Sigmoid colon (tissue), 4 donors: ENCODE data around the gene RETREG3.

Experiments
- EP300 ChIP-seq, 4 donors: sonication (generic); formaldehyde crosslinking; IDR thresholded peaks; one replicate each; pipeline ENCODE4 v1.6.1; 2017; ENCODE audit warnings: antibody characterized with exemption in 4 of 4
- POLR2A ChIP-seq, 2 donors: fragments of 450-650 bp; IDR thresholded peaks; one replicate each; pipeline ENCODE4 v1.6.1; 2016; ENCODE audit warnings: antibody characterized with exemption in 2 of 2, mild to moderate bottlenecking in 2 of 2, moderate library complexity in 2 of 2
- POLR2AphosphoS5 ChIP-seq, 4 donors: sonication (generic); formaldehyde crosslinking; IDR thresholded peaks; one replicate each; pipeline ENCODE4 v1.6.1; 2017; ENCODE audit warnings: antibody characterized with exemption in 4 of 4
- TF ChIP-seq, protein P1 (sequence below), 4 experiments: fragments of 450-650 bp in 3 of 4; fragments of 200-600 bp in 1 of 4; IDR thresholded peaks; one replicate each; pipeline ENCODE4 v1.5.1; 2016 to 2019; ENCODE audit warnings: antibody characterized with exemption in 4 of 4, mild to moderate bottlenecking in 3 of 4, moderate library complexity in 2 of 4

DNA sequence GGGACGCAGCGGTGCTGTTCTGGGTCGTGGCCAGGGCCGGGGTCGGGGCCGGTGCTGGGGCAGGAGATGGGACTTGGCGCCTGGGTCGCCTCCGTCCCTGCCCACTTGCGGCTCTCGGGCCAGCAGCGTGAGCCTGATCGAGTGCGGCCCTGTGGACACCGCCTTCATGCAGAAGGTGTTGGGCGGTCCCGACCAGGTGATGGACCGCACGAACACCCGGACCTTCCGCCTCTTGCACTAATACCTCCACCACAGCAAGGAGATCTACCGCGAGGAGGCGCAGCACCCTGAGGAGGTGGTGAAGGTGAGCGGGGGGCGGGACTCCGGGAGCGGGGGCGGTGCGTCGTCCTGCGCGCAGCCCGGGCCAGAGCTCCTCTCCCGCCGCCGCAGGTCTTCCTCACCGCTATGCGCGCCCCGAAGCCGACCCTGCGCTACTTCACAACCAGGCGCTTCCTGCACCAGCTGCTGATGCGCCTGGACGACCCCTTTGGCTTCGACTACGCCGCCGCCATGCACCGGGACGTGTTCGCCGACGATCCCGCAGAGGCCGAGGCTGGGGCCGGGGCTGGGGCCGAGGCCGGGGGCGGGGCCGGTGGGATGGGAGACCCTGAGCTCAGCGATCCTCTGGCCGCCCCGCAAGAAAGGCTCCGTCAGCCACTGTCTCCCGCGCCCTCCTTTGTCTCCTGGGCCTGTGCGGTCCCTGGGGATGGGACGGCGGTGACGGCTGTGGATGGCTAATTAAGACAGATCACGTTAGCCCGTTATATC, 60.9 kb downstream of the RETREG3 start:
- TF ChIP-seq, protein P1, sequence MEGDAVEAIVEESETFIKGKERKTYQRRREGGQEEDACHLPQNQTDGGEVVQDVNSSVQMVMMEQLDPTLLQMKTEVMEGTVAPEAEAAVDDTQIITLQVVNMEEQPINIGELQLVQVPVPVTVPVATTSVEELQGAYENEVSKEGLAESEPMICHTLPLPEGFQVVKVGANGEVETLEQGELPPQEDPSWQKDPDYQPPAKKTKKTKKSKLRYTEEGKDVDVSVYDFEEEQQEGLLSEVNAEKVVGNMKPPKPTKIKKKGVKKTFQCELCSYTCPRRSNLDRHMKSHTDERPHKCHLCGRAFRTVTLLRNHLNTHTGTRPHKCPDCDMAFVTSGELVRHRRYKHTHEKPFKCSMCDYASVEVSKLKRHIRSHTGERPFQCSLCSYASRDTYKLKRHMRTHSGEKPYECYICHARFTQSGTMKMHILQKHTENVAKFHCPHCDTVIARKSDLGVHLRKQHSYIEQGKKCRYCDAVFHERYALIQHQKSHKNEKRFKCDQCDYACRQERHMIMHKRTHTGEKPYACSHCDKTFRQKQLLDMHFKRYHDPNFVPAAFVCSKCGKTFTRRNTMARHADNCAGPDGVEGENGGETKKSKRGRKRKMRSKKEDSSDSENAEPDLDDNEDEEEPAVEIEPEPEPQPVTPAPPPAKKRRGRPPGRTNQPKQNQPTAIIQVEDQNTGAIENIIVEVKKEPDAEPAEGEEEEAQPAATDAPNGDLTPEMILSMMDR (IDR thresholded peaks at IDR 0.05), result peak in 1 of 4 experiments; percentile 17
- TF ChIP-seq POLR2A (IDR thresholded peaks at IDR 0.05) (no peak), EP300 (IDR thresholded peaks at IDR 0.05) (no peak), POLR2AphosphoS5 (IDR thresholded peaks at IDR 0.05) (peak in 2 of 4 donors; percentile 6 to 31)
